HL-60 (cell line): Measurements from ENCODE around the gene DAZAP1.

Experiments used
- POLR2AphosphoS5 ChIP-seq: IDR thresholded peaks from 2 replicates; pipeline ENCODE4 v1.6.1; 2012; ENCODE audit warnings: low read depth
- TF ChIP-seq, protein P1 (sequence below): IDR thresholded peaks from one replicate; pipeline ENCODE4 v1.5.1; 2011; ENCODE audit warnings: low read length, control low read depth, inconsistent platforms; ENCODE audit not compliant: insufficient read depth

DNA sequence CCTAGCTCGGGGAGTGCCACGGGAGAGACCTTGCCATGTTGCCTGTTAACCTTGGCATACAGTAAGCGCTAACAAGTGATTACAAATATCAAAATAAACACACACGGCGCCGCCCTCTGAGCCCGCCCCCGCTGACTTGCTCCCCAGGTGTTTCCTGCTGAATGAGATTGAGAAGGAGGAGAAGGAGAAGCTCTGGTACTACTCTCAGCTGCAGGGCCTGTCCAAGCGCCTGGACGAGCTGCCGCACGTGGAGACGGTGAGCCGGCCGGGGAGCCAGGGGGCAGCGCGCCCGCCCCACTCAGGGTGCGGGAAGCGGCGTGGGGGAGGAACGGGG lies 47.6 kb downstream of the DAZAP1 start:
- TF ChIP-seq, protein P1, sequence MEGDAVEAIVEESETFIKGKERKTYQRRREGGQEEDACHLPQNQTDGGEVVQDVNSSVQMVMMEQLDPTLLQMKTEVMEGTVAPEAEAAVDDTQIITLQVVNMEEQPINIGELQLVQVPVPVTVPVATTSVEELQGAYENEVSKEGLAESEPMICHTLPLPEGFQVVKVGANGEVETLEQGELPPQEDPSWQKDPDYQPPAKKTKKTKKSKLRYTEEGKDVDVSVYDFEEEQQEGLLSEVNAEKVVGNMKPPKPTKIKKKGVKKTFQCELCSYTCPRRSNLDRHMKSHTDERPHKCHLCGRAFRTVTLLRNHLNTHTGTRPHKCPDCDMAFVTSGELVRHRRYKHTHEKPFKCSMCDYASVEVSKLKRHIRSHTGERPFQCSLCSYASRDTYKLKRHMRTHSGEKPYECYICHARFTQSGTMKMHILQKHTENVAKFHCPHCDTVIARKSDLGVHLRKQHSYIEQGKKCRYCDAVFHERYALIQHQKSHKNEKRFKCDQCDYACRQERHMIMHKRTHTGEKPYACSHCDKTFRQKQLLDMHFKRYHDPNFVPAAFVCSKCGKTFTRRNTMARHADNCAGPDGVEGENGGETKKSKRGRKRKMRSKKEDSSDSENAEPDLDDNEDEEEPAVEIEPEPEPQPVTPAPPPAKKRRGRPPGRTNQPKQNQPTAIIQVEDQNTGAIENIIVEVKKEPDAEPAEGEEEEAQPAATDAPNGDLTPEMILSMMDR: no peak
- TF ChIP-seq POLR2AphosphoS5: no peak
